ENCODE measurements around the gene PHACTR2. TPM values are rescaled to one million over a fixed set of nuclear protein-coding genes. Genes with fewer than 3 reads are reported as not detected.

Gene PHACTR2
- total RNA-seq, 2 experiments from 2014 or later = 19.6 to 25.0 TPM

- Mint-ChIP-seq H3K9me3 (no peaks in the 10 kb centered on the region), H3K4me1 (ENCODE audit: low read depth) (no peaks in the 10 kb centered on the region), H3K27ac (no peak overlapping the region), H3K27me3 (no peaks in the 10 kb centered on the region), H3K36me3 (ENCODE audit: low read depth) (peaks cover 33% of the 10 kb centered on the region), H3K4me3 (no peak overlapping the region)
- H3K4me1 ChIP-seq (ENCODE audit: insufficient read depth, low read length) = no peaks in the 10 kb centered on the region
- no peaks in the 10 kb centered on the region for H3K27me3 ChIP-seq (ENCODE audit: control insufficient read depth in 1 of 2, insufficient read depth in 2 of 2, low read length in 2 of 2)
- POLR2A ChIA-PET = no interaction called here
- no peak overlapping the region for H3K4me3 ChIP-seq (ENCODE audit: low read length)
- ATAC-seq (ENCODE audit: poor library complexity) = no peak
- TF ChIP-seq, protein P1, sequence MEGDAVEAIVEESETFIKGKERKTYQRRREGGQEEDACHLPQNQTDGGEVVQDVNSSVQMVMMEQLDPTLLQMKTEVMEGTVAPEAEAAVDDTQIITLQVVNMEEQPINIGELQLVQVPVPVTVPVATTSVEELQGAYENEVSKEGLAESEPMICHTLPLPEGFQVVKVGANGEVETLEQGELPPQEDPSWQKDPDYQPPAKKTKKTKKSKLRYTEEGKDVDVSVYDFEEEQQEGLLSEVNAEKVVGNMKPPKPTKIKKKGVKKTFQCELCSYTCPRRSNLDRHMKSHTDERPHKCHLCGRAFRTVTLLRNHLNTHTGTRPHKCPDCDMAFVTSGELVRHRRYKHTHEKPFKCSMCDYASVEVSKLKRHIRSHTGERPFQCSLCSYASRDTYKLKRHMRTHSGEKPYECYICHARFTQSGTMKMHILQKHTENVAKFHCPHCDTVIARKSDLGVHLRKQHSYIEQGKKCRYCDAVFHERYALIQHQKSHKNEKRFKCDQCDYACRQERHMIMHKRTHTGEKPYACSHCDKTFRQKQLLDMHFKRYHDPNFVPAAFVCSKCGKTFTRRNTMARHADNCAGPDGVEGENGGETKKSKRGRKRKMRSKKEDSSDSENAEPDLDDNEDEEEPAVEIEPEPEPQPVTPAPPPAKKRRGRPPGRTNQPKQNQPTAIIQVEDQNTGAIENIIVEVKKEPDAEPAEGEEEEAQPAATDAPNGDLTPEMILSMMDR (IDR thresholded peaks at IDR 0.05) = no peak
- no peaks in the 10 kb centered on the region for H3K9me3 ChIP-seq (ENCODE audit: control insufficient read depth in 1 of 2, insufficient read depth in 1 of 2, low read length in 2 of 2)
- H3K36me3 ChIP-seq (ENCODE audit: insufficient read depth, low read length) = peaks cover 24% of the 10 kb centered on the region
- no peak overlapping the region for H3K27ac ChIP-seq (ENCODE audit: low read depth in 1 of 2, low read length in 2 of 2)
- DNase-seq = no peak
- CTCF ChIA-PET = no interaction called here
- intact Hi-C loops (cut with DNase I, micrococcal nuclease) = no loop called here
Observed at GRCh38 chr6:143807103-143807772, 129.5 kb downstream of the PHACTR2 start.

- Histone ChIP-seq H3K27ac (ENCODE audit: low read depth in 1 of 2, low read length in 2 of 2) (no peak overlapping the region), H3K36me3 (ENCODE audit: insufficient read depth, low read length) (peaks cover 18% of the 10 kb centered on the region), H3K9me3 (ENCODE audit: control insufficient read depth in 1 of 2, insufficient read depth in 1 of 2, low read length in 2 of 2) (no peaks in the 10 kb centered on the region), H3K4me1 (ENCODE audit: insufficient read depth, low read length) (no peaks in the 10 kb centered on the region), H3K27me3 (ENCODE audit: control insufficient read depth in 1 of 2, insufficient read depth in 2 of 2, low read length in 2 of 2) (no peaks in the 10 kb centered on the region), H3K4me3 (ENCODE audit: low read length) (no peak overlapping the region)
- H3K27ac Mint-ChIP-seq = no peak overlapping the region
- no peak overlapping the region for H3K4me3 Mint-ChIP-seq
- H3K4me1 Mint-ChIP-seq (ENCODE audit: low read depth) = no peaks in the 10 kb centered on the region
- CTCF ChIA-PET = no interaction called here
- TF ChIP-seq, protein P1 (IDR thresholded peaks at IDR 0.05) = no peak
- intact Hi-C loops (cut with DNase I, micrococcal nuclease) = no loop called here
- H3K36me3 Mint-ChIP-seq (ENCODE audit: low read depth) = peaks cover 12% of the 10 kb centered on the region
- DNase-seq (no peak), ATAC-seq (ENCODE audit: poor library complexity) (no peak)
- H3K27me3 Mint-ChIP-seq = no peaks in the 10 kb centered on the region
- no peaks in the 10 kb centered on the region for H3K9me3 Mint-ChIP-seq
- POLR2A ChIA-PET = no interaction called here
Observed at GRCh38 chr6:143810745-143811144, 133.0 kb downstream of the PHACTR2 start.

DNA sequence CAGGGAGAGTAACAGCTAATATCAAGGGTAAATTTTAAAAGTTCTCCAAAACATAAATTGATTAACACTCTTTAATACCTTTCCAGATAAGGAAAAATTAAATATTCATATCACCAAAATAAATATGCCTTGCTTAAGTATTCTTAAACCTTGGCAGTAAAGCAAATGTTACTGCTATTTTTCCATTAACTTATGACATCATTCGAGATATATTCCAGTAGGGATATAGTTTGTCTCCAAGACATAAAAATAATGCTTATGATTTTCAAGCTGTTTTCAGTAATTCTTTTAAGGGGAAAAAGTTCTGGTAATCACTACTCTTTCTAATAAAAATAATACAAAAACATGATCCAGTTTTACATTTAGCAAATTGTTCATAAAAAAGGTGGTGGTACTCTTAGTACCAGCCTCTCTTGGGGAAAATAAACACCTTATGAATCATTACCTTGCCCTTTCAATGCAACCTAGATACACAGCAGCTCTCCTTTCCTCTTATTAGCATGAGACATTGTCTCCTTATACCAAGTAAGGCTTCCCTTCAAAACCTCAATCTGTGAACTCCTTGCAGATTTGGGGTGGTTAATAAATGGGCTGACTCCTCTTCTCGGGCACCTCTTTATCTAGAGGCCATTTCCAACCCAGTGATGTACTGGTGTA, 133.9 kb downstream of the PHACTR2 start:
- Mint-ChIP-seq H3K4me1 (ENCODE audit: low read depth) (no peaks in the 10 kb centered on the region), H3K27me3 (no peaks in the 10 kb centered on the region), H3K27ac (no peak overlapping the region), H3K4me3 (no peak overlapping the region), H3K9me3 (no peaks in the 10 kb centered on the region), H3K36me3 (ENCODE audit: low read depth) (peaks cover 12% of the 10 kb centered on the region)
- POLR2A ChIA-PET = no interaction called here
- no peaks in the 10 kb centered on the region for H3K4me1 ChIP-seq (ENCODE audit: insufficient read depth, low read length)
- intact Hi-C loops (cut with DNase I, micrococcal nuclease) = no loop called here
- H3K27ac ChIP-seq (ENCODE audit: low read depth in 1 of 2, low read length in 2 of 2) = no peak overlapping the region
- no peak overlapping the region for H3K4me3 ChIP-seq (ENCODE audit: low read length)
- CTCF ChIA-PET = no interaction called here
- no peak for ATAC-seq (ENCODE audit: poor library complexity)
- TF ChIP-seq, protein P1 (IDR thresholded peaks at IDR 0.05) = no peak
- no peaks in the 10 kb centered on the region for H3K9me3 ChIP-seq (ENCODE audit: control insufficient read depth in 1 of 2, insufficient read depth in 1 of 2, low read length in 2 of 2)
- no peak for DNase-seq
- peaks cover 18% of the 10 kb centered on the region for H3K36me3 ChIP-seq (ENCODE audit: insufficient read depth, low read length)
- H3K27me3 ChIP-seq (ENCODE audit: control insufficient read depth in 1 of 2, insufficient read depth in 2 of 2, low read length in 2 of 2) = no peaks in the 10 kb centered on the region

All from CD4-positive, alpha-beta T cell (primary cell).